Measurements from ENCODE around the gene FBF1. TPM values are rescaled to one million over a fixed set of nuclear protein-coding genes. Genes with fewer than 3 reads are reported as not detected.
"Not testable (repeated sequence)": the region's sequence is repeated elsewhere in the genome, so short reads cannot be mapped to it uniquely, and the experiment has no call there.

Gene FBF1
- total RNA-seq, 1 donor from 2014 or later, result 13.0 TPM

DNA sequence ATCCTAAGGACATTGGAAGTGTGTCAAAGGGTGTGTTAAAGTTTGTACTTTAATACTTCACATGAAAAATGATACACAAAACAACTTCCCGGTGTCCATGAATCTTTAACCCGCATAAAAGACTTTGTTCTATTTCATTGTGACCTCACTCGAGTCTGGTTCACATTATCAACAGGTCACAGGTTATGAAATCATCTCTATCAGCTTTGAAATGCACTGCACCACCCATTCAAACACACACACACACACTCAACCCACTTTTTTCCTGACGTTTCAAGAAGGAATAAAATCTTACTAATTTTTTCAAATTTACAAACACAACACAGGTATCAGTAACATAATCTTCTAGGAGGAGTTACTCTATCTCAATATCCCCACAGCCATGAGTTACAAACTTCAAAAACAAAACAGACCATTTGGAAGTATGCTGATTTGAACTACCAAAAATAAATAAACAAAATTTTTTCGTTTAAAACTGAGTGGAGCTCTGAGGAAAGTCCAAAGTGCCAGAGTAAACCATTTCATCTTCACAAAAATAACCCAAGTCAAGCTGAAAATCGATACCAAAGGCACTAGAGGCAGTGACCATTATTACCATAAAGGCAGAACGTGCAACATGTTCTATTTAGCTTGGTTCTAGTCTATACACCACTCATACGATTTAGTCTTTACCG, 35.5 kb upstream of the FBF1 start:
- no peak overlapping the region for H3K4me3 ChIP-seq
- H3K27me3 ChIP-seq, result no peaks in the 10 kb centered on the region
- intact Hi-C loops (cut with DNase I), result no loop called here
- H3K27ac ChIP-seq, result peak overlapping the region; percentile 30
- H3K36me3 ChIP-seq, result peaks cover 0 to 4% of the 10 kb centered on the region in 2 donors
- H3K4me1 ChIP-seq, result peaks cover 44% of the 10 kb centered on the region
- TF ChIP-seq, protein P1, sequence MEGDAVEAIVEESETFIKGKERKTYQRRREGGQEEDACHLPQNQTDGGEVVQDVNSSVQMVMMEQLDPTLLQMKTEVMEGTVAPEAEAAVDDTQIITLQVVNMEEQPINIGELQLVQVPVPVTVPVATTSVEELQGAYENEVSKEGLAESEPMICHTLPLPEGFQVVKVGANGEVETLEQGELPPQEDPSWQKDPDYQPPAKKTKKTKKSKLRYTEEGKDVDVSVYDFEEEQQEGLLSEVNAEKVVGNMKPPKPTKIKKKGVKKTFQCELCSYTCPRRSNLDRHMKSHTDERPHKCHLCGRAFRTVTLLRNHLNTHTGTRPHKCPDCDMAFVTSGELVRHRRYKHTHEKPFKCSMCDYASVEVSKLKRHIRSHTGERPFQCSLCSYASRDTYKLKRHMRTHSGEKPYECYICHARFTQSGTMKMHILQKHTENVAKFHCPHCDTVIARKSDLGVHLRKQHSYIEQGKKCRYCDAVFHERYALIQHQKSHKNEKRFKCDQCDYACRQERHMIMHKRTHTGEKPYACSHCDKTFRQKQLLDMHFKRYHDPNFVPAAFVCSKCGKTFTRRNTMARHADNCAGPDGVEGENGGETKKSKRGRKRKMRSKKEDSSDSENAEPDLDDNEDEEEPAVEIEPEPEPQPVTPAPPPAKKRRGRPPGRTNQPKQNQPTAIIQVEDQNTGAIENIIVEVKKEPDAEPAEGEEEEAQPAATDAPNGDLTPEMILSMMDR (IDR thresholded peaks at IDR 0.05), result no peak
- no peak for TF ChIP-seq POLR2A (IDR thresholded peaks at IDR 0.05)
- no peak for TF ChIP-seq POLR2AphosphoS5 (IDR thresholded peaks at IDR 0.05; ENCODE audit: insufficient read depth in 1 of 2, low read depth in 1 of 2)
- no peaks in the 10 kb centered on the region for H3K9me3 ChIP-seq
- no peak for DNase-seq (ENCODE audit: extremely low spot score in 2 of 2)

DNA sequence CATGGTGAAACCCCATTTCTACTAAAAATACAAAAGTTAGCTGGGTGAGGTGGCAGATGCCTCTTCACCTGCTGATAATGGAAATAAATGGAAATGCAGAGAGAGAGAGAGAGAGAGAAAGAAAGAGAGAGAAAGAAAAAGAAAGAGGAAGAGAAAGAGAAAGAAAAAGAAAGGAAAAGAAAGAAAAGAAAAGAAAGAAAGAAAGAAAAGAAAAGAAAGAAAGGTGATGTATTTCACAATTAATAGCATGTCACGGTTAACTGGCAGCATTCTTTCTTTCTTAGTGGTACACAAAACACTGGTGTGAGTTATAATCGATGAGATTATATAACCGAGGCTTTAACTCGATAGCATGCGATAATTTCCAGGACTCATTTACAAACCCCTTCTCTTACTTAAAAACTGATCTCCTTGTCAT, 34.9 kb upstream of the FBF1 start:
- peak overlapping the region; percentile 30 for H3K27ac ChIP-seq
- H3K4me3 ChIP-seq, result no peak overlapping the region
- H3K27me3 ChIP-seq, result no peaks in the 10 kb centered on the region
- TF ChIP-seq POLR2A (IDR thresholded peaks at IDR 0.05) (no peak), POLR2AphosphoS5 (IDR thresholded peaks at IDR 0.05; ENCODE audit: insufficient read depth in 1 of 2, low read depth in 1 of 2) (no peak)
- TF ChIP-seq, protein P1 (IDR thresholded peaks at IDR 0.05), result no peak
- H3K9me3 ChIP-seq, result no peaks in the 10 kb centered on the region
- intact Hi-C loops (cut with DNase I), result no loop called here
- H3K4me1 ChIP-seq, result peaks cover 42% of the 10 kb centered on the region
- DNase-seq (ENCODE audit: extremely low spot score in 2 of 2), result no peak
- H3K36me3 ChIP-seq, result peaks cover 0 to 4% of the 10 kb centered on the region in 2 donors

DNA sequence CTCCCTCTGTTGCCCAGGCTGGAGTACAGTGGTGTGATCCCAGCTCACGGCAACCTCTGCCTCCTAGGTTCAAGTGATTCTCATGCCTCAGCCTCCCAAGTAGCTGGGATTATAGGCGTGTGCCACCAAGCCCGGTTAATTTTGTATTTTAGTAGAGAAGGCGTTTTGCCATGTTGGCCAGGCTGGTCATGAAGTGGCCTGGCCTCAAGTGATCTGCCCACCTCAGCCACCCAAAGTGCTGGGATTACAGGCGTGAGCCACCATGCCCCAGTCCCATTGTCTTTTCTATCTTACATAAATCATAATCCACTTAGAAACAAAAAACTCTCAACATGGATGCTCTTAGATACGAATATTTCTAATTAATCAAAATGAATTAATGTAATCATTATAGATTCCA, 34.3 kb upstream of the FBF1 start:
- H3K9me3 ChIP-seq; DNase-seq (ENCODE audit: extremely low spot score in 2 of 2); H3K4me3 ChIP-seq; H3K36me3 ChIP-seq; intact Hi-C loops (cut with DNase I); H3K27me3 ChIP-seq; H3K27ac ChIP-seq: not testable (repeated sequence)
- peaks cover 40% of the 10 kb centered on the region for H3K4me1 ChIP-seq

DNA sequence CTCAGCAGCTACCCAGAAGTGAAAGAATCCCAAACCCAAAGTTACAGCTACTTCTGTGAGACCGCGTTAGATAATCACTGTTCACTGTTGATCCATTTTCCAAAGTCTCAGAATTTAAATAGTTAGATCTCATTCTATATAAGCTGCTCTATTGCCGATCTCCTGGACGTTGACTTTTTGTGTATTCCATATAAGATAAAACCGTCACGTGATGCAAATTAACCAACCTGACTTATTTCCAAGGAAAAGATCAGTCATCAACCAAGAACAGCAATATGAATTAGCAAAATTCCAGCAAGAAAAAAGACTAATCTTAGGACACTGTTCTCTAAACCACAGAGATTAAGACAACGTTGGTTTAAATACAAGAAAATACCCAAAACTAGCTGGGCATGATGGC, 29.8 kb upstream of the FBF1 start:
- no peaks in the 10 kb centered on the region for H3K27me3 ChIP-seq
- H3K9me3 ChIP-seq, result no peaks in the 10 kb centered on the region
- TF ChIP-seq, protein P1 (IDR thresholded peaks at IDR 0.05), result no peak
- TF ChIP-seq POLR2A (IDR thresholded peaks at IDR 0.05) (no peak), POLR2AphosphoS5 (IDR thresholded peaks at IDR 0.05; ENCODE audit: insufficient read depth in 1 of 2, low read depth in 1 of 2) (no peak)
- no peak overlapping the region for H3K4me3 ChIP-seq
- intact Hi-C loops (cut with DNase I), result no loop called here
- no peak for DNase-seq (ENCODE audit: extremely low spot score in 2 of 2)
- H3K36me3 ChIP-seq, result peaks cover 0 to 4% of the 10 kb centered on the region in 2 donors
- H3K27ac ChIP-seq, result no peak overlapping the region
- peaks cover 13% of the 10 kb centered on the region for H3K4me1 ChIP-seq

DNA sequence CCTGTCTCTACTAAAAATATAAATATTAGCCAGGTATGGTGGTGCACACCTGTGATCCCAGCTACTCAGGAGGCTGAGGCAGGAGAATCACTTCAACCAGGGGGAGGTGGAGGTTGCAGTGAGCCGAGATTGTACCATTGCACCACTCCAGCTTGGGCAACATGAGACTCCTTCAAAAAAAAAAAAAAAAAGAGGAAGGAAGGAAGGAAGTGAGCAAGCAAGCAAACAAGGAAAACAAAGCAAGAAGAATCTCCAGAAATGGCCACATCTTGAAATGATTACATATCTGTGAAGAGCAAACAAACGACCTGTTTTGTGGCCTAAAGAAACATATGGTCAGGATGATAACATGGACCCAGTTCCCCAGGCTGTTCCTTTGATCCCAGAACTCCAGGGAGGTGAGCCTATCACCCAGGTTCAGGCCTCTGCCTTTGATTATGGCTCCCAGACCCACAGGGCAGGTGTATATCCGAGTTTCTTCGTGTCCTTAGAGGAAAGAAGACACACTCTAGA, 29.2 kb upstream of the FBF1 start:
- H3K36me3 ChIP-seq, result peaks cover 0 to 4% of the 10 kb centered on the region in 2 donors
- H3K27ac ChIP-seq, result no peak overlapping the region
- intact Hi-C loops (cut with DNase I), result no loop called here
- no peaks in the 10 kb centered on the region for H3K27me3 ChIP-seq
- H3K4me3 ChIP-seq, result no peak overlapping the region
- TF ChIP-seq POLR2AphosphoS5 (IDR thresholded peaks at IDR 0.05; ENCODE audit: insufficient read depth in 1 of 2, low read depth in 1 of 2) (no peak), POLR2A (IDR thresholded peaks at IDR 0.05) (no peak)
- TF ChIP-seq, protein P1 (IDR thresholded peaks at IDR 0.05), result no peak
- DNase-seq (ENCODE audit: extremely low spot score in 2 of 2), result no peak
- H3K4me1 ChIP-seq, result peaks cover 10% of the 10 kb centered on the region
- no peaks in the 10 kb centered on the region for H3K9me3 ChIP-seq

DNA sequence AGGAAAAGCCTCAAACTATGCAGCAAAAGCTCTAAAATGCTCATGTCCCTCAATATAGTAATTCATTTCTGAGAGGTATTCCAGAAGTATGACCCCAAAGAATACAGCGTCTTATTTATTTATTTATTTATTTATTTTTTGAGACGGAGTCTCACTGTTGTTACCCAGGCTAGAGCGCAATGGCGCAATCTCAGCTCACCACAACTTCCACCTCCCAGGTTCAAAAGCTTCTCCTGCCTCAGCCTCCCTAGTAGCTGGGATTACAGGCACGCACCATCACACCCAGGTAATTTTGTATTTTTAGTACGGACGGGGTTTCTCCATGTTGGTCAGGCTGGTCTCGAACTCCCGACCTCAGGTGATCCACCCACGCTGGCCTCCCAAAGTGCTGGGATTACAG, 28.2 kb upstream of the FBF1 start:
- H3K27me3 ChIP-seq; intact Hi-C loops (cut with DNase I); H3K27ac ChIP-seq; H3K4me3 ChIP-seq; DNase-seq (ENCODE audit: extremely low spot score in 2 of 2); H3K9me3 ChIP-seq; H3K36me3 ChIP-seq: not testable (repeated sequence)
- peaks cover 10% of the 10 kb centered on the region for H3K4me1 ChIP-seq

All from vagina (tissue), 2 donors.